Upper lobe of left lung (tissue), 4 donors: ENCODE results near the gene PDLIM5.

Source experiments
- CTCF ChIP-seq, 6 experiments: fragments of 450-650 bp in 4 of 6; fragments of 200-600 bp in 2 of 6; sonication (generic) in 2 of 6; IDR thresholded peaks; one replicate each; pipeline ENCODE4 v1.5.1; 2016 to 2019; ENCODE audit warnings: antibody characterized with exemption in 6 of 6
- EP300 ChIP-seq, 4 donors: sonication (generic); formaldehyde crosslinking; IDR thresholded peaks; one replicate each; pipeline ENCODE4 v1.5.1; 2017; ENCODE audit warnings: antibody characterized with exemption in 4 of 4, control low read depth in 2 of 4
- POLR2A ChIP-seq, 4 donors: fragments of 450-650 bp; IDR thresholded peaks; one replicate each; pipeline ENCODE4 v1.5.1; 2016 to 2017; ENCODE audit warnings: antibody characterized with exemption in 4 of 4, mild to moderate bottlenecking in 2 of 4
- POLR2AphosphoS5 ChIP-seq, 2 donors: sonication (generic); formaldehyde crosslinking; IDR thresholded peaks; one replicate each; pipeline ENCODE4 v1.5.1; 2017; ENCODE audit warnings: antibody characterized with exemption in 2 of 2

GRCh38 chr4:94660614-94661013 lies 208.9 kb downstream of the PDLIM5 start:
- TF ChIP-seq CTCF (IDR thresholded peaks at IDR 0.05) (no peak), POLR2A (IDR thresholded peaks at IDR 0.05) (no peak), POLR2AphosphoS5 (IDR thresholded peaks at IDR 0.05) (no peak), EP300 (IDR thresholded peaks at IDR 0.05) (no peak)
